HK-2 (cell line): ENCODE data around the gene MAP2K7.
"Not testable (repeated sequence)": the region's sequence is repeated elsewhere in the genome, so short reads cannot be mapped to it uniquely, and the experiment has no call there.

ENCODE experiments used
- DNase-seq: peaks from one replicate; pipeline ENCODE4 v3.0.0-alpha.2; 2018; ENCODE audit not compliant: unreplicated experiment

The MAP2K7 gene

GRCh38 chr19:7919610-7920518 is 16.2 kb downstream of the MAP2K7 start, which contains the start of gene SNAPC2:
Gene SNAPC2, plus strand, starts transcription at chr19:7920338. Its CDS starts 29 bp downstream, at chr19:7920367.
- DNase-seq: peak; percentile 96

DNA sequence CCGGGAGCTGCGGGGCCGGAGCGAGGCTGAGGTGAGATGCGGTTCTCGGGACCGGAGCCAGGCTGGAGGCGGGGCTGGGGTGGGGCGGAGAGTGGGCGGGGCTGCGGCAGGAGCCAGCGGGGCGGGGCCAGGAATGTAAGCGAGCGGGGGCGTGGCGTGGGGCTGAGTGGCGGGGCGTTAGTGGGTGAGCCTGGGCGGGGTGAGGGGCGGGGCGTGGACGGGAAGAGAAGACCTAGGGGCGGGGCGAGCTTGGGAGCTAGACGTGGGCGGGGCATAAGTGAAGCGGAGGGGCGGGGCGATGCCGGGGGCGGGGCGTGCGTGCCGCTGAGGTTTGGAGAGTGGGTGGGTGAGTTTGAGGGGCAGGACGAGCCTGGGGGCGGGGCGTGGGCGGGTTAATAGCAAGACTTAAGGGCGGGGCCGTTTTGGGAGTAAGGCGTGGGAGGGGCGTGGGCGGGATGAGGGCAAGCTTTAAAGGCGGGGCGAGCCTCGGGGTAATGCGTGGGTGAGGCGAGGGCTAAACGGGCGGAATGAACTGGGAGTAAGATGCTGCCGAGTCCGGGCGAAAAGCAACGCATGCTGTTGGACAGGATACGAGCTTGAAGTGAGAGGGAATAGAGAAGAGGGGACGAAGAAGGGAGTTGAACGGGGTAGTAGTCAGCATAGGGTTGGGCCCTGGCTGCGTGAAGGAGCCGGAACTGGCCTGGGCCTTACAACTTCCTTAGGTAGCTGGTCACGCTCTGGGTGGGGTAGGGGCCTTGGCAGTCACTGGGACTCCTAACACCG is 17.0 kb downstream of the MAP2K7 start:
- DNase-seq: peak; percentile 100

DNA sequence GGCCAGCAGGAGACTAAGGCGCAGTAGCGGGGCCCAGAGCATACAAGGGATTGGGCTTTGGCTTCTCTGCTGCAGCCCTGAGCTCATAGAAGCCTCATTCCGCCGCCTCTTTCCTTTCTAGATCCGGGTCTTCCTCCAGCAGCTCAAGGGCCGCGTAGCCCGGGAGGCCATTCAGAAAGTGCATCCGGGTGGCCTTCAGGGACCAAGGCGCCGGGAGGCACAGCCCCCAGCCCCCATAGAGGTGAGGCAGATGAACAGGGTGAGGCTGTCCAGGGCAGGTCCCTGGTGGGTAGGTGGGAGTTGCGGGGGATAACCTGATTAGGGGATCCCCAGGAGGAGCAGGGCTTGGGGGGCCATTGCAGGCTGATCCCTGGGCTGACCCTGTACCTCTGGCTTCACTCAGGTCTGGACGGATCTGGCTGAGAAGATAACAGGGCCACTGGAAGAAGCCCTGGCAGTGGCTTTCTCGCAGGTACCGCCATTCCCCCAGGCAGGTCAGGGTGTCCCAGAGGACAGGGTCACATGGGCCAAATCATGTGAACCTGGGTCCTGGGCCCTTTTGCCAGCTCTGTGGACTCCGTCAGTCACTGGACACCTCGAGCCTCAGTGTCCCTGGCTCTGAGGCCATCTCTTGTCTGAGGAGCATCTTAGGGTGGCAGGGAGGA is 17.8 kb downstream of the MAP2K7 start:
- DNase-seq: no peak

GRCh38 chr19:7921967-7922835 is 18.5 kb downstream of the MAP2K7 start:
- DNase-seq: no peak

DNA sequence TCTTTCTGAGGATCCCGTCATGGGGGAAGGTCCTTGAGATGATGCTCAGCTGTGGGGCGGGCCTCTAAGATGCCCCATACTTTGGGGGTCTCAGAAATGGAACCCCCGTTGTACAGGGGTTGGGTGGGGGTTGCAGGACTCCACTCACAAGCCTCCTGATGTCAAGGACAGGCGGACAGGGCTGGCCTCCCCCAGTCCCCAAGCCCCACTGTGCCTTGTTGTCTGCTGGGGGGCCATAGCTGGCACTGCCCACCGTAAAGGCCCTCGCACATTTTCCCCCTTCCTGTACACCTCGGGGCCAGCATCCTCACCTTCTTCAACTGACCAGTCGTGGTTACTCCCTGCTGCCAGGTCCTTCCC is 19.1 kb downstream of the MAP2K7 start:
- DNase-seq: no peak

GRCh38 chr19:7923295-7924191 is 19.9 kb downstream of the MAP2K7 start:
- no peak for DNase-seq

DNA sequence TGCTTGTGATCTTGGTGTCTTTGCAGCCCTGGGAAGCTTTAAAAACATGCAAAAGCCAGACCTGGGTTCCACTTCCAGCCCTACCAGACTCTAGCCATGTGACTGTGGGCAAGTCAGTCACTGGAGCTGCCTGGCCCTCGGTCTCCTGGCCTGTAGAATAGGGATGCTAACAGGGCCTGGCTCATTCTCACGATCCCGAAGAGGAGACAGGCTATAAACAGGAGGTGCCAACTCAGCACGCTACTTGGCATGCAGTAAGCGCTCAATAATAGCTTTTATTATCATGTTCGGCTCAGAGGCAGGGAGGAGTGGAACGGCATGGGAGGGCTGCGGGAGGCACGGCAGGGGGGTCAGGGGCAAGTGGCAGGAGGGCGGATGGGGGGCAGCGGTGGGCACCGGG is 20.6 kb downstream of the MAP2K7 start:
- no peak for DNase-seq

DNA sequence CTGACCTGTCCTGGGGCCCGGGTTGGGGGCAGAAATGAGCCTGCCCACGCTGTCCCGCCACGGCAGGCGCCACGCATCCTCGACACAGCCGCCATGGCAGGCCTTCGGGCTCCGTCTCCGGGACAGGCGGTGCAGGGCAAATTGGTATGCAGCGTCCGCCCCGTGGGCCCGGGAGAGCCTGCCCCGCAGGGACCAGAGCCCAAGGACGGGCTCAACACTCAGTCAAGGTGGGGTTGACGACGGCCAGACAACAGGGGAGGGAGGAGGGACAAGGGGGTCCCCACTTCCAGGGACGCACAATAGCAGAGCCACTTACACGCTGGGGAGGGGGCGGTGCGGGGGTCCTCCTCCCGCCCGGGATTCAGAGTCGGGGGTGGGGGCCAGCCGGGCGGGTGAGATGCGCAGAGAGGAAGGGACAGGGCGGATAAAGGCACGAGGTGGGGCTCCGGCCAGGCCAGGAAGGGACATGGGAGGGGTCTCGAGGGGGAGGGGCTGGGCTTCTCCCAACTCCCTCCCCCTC is 21.0 kb downstream of the MAP2K7 start:
- no peak for DNase-seq

DNA sequence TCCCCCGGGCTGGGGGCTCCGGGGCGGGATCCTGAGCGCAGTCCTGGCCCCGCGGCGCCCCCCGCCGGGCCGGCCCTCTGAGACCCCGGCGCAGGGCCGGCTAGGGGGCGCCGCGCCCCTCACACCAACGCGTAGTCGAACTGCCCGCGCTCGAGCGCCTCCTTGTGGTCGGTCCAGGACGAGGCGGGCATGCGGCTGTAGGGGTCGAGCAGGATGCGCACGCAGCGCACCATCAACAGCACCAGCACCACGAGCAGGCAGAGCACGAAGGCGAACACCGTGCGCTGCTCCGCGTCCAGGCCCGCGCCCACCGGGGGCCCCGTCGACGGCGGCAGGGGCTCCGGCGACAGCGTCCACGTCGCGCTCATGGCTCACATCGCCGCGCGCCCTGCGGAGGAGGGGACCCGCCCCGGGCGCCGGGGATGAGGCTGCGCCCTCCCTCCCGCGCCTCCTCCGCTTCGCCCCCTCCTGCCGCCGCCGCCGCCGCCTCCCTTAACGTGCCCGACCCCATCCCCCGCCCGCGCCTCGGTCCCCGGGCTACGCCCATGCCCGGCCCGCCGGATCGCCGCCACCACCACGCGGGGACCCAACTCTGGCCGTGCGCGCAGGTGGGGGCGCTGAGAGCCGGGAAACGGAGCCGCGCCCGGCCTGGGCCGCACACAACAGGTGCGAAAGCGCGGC is 21.6 kb downstream of the MAP2K7 start:
- DNase-seq: peak; percentile 83

GRCh38 chr19:7926021-7926726 is 22.5 kb downstream of the MAP2K7 start, which contains the start of gene CTXN1:
Gene CTXN1, minus strand, starts transcription at chr19:7926135. Its CDS starts 597 bp downstream, at chr19:7925538.
- DNase-seq: peak; percentile 71

- DNase-seq: no peak
Measured at GRCh38 chr19:7926727-7927604, 23.3 kb downstream of the MAP2K7 start.

DNA sequence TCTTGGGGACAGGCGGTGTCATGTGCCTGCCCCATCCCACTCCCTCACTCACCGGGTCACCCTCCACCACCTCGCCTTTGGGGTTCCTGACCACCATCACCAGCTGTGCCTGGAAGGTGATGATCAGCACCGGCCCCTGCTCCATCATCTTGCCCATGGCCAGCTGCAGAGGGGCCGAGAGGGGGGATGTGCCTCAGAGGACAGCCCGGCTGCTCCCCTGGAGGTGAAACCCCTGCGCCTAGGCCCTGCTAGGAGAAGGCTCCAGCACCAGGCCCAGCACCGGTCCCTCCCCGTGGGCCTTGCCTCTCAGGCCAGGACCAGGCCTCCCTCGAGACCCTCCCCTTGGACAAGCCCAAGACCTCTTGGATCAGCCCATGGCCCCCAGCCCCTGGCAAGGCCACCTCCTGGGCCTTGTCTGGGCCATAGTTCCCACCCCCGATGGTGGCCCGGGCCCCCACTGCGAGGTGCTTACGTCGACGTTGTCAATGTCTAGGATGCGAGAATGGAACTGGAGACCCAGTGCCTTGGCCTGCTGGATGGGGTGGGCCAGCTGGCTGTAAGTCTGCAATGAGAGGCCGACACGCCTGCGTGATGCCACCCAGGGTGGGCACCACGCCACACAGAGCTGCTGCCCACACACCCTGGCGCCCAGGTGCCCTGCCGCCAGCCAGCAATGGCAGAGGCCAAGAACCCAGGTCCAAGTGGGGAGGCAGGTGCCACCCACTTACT is 24.1 kb downstream of the MAP2K7 start:
- DNase-seq: no peak

DNA sequence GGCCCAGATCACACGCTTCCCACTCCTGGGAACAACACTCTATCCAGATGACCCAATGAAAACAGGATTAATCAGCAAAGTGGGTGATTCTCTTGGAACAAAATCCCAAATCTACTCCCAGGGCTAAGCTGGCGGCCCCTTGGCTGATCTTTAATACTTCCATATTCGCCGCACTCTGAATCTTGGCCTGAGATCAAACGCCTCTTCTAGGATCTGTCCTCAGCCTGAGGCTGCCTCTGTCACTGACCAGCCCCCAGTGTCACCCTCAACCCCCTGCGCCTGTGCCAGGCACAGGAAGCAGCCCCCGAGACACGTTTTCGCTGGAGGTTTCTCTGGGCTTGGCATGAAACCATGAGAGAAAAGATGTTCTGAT is 24.6 kb downstream of the MAP2K7 start:
- no peak for DNase-seq

DNA sequence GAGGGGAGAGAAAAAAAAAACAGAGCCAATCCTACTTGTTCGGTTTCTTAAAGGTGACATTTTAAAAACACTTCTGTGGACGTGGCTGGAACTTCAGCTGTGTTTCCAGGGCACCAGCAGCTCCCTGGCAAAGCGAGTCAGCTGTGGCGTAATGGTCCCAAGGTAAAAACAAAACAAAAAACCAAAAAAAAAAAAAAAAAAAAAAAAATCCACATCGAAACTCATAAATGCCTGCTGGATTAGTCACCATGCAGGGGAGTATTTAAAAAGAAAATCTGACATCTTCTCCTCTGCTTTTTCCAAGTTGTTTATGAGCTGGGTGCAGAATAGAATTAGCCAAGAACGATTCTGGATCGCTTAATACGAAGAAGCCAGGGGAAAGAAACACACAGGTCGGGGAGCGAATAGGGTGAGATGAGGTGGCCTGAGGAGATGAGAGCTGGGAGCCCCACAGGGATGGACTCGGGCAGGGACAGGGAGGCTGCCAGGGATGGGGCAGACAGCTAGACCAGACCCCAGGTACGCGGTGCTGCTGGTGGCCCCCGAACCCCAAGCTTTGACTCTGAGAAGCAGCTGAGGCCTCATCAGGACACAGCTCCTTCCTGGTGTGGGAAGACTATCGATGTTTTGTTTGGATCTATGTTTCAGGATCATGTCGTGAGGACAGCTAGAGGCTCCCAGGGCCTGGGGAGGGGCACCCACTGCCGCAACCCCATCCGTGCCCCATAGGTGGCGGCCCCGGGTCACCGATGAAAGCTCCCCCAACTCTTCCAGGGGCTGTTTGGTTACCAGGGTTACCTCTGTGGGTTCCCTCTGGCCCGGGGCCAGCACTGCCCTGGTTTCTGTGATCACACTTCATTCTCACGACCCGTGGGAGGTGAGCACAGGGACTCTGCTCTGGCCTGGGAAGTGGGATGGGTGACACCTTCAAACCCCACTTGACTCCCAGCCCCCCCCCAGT is 25.3 kb downstream of the MAP2K7 start:
- peak; percentile 62 for DNase-seq

DNA sequence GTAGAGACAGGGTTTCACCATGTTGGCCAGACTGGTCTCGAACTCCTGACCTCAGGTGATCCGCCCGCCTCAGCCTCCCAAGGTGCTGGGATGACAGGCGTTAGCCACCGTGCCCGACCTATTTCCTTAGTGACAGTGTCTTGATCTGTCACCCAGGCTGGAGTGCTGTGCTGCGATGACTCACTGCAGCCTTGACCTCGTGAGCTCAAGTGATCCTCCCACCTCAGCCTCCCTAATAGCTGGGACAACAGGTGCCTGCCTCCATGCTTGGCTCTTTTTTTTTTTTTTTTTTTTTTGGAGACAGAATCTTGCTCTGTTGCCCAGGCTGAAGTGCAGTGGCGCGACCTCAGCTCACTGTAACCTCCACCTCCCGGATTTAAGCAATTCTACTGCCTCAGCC is 26.4 kb downstream of the MAP2K7 start:
- DNase-seq: not testable (repeated sequence)

DNA sequence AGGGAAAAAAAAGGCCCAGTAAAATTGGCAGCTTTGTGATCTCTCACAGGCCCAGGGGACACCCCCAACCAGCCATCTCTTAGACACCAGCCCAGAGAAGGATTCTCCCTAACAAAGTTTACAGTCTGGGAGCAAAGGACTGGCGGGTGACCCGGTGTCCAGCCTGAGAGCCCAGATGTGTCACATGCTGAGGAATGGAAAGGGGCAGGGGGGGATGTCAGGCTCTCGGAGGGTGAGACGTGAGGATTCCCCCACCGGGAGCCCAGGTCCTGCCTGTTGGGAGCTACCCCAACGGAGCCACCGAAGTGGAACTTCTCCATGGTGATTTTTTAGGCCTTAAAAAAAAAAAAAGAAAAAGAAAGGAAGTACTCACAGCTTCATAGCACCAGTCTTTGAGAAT is 27.1 kb downstream of the MAP2K7 start:
- DNase-seq: no peak
